Measurements from ENCODE around the gene PHLPP2. TPM values are rescaled to one million over a fixed set of nuclear protein-coding genes. Genes with fewer than 3 reads are reported as not detected.
"Not testable (repeated sequence)": the region's sequence is repeated elsewhere in the genome, so short reads cannot be mapped to it uniquely, and the experiment has no call there.

The PHLPP2 gene
- total RNA-seq, 1 donor from 2014 or later, result 13.0 TPM

GRCh38 chr16:71600822-71601221 is 123.7 kb downstream of the PHLPP2 start:
- H3K27me3 Mint-ChIP-seq (ENCODE audit: unreplicated experiment), result peaks cover 9% of the 10 kb centered on the region
- no peak overlapping the region for H3K27ac Mint-ChIP-seq (ENCODE audit: unreplicated experiment)
- no peak overlapping the region for H3K4me3 Mint-ChIP-seq (ENCODE audit: unreplicated experiment)
- no peaks in the 10 kb centered on the region for H3K9me3 Mint-ChIP-seq (ENCODE audit: unreplicated experiment)
- H3K4me1 Mint-ChIP-seq (ENCODE audit: unreplicated experiment), result no peaks in the 10 kb centered on the region
- TF ChIP-seq CTCF (IDR thresholded peaks at IDR 0.05), result no peak
- no peak for DNase-seq (ENCODE audit: extremely low spot score, unreplicated experiment)
- no peaks in the 10 kb centered on the region for H3K36me3 Mint-ChIP-seq (ENCODE audit: unreplicated experiment)

- not testable (repeated sequence) for H3K4me1 Mint-ChIP-seq (ENCODE audit: unreplicated experiment); DNase-seq (ENCODE audit: extremely low spot score, unreplicated experiment); H3K36me3 Mint-ChIP-seq (ENCODE audit: unreplicated experiment); H3K27ac Mint-ChIP-seq (ENCODE audit: unreplicated experiment); H3K9me3 Mint-ChIP-seq (ENCODE audit: unreplicated experiment); H3K4me3 Mint-ChIP-seq (ENCODE audit: unreplicated experiment)
- peaks cover 16% of the 10 kb centered on the region for H3K27me3 Mint-ChIP-seq (ENCODE audit: unreplicated experiment)
Observed at GRCh38 chr16:71598426-71598825, 126.1 kb downstream of the PHLPP2 start.

- DNase-seq (ENCODE audit: extremely low spot score, unreplicated experiment); H3K4me3 Mint-ChIP-seq (ENCODE audit: unreplicated experiment); H3K27ac Mint-ChIP-seq (ENCODE audit: unreplicated experiment); H3K4me1 Mint-ChIP-seq (ENCODE audit: unreplicated experiment); H3K9me3 Mint-ChIP-seq (ENCODE audit: unreplicated experiment); H3K36me3 Mint-ChIP-seq (ENCODE audit: unreplicated experiment): not testable (repeated sequence)
- H3K27me3 Mint-ChIP-seq (ENCODE audit: unreplicated experiment), result peaks cover 26% of the 10 kb centered on the region
Observed at GRCh38 chr16:71595340-71595826, 129.1 kb downstream of the PHLPP2 start.

Other genes starting within 250 kb of the PHLPP2 start
- 5.8 and 6.5 TPM in 2 replicates for gene ZNF19, start 235.4 kb downstream of the PHLPP2 start, total RNA-seq
- not detected in 2 replicates for gene CHST4, start 198.3 kb downstream of the PHLPP2 start, total RNA-seq
- gene TAT, start 147.6 kb downstream of the PHLPP2 start, total RNA-seq, result not detected in 2 replicates
- 0.24 TPM in 1 of 2 replicates, not detected in the other for gene MARVELD3, start 98.5 kb downstream of the PHLPP2 start, total RNA-seq
- 72.7 and 73.0 TPM in 2 replicates for gene AP1G1, start 84.1 kb upstream of the PHLPP2 start, total RNA-seq
- 30.9 and 32.4 TPM in 2 replicates for gene ATXN1L, start 121.3 kb upstream of the PHLPP2 start, total RNA-seq
- gene ZNF821, start 159.5 kb upstream of the PHLPP2 start, total RNA-seq, result 13.2 and 14.1 TPM in 2 replicates
- 230 and 233 TPM in 2 replicates for gene IST1, start 170.8 kb upstream of the PHLPP2 start, total RNA-seq

Measured in osteocyte (in vitro differentiated cells).